Neuronal stem cell (in vitro differentiated cells): ENCODE data around the gene CTNNA3. TPM values are rescaled to one million over a fixed set of nuclear protein-coding genes. Genes with fewer than 3 reads are reported as not detected.

Source experiments
- DNase-seq: peaks from one replicate; pipeline ENCODE4 v3.0.0-alpha.2; 2013; ENCODE audit warnings: low spot score
- H2AFZ ChIP-seq: one replicate; pipeline ENCODE4 v1.6.1; 2013; ENCODE audit warnings: mild to moderate bottlenecking, low read length, inconsistent platforms
- H2AK5ac ChIP-seq: 2 replicates; pipeline ENCODE4 v1.6.1; 2013; ENCODE audit warnings: low read depth, mild to moderate bottlenecking, inconsistent platforms, low read length, moderate library complexity, mixed read lengths
- H2BK120ac ChIP-seq: 2 replicates; pipeline ENCODE4 v1.6.1; 2013; ENCODE audit warnings: low read depth, mild to moderate bottlenecking, inconsistent platforms, low read length, moderate library complexity, mixed read lengths
- H2BK12ac ChIP-seq: one replicate; pipeline ENCODE4 v1.6.1; 2013; ENCODE audit warnings: low read length, inconsistent platforms
- H2BK15ac ChIP-seq: 2 replicates; pipeline ENCODE4 v1.6.1; 2013; ENCODE audit warnings: mild to moderate bottlenecking, low read length, inconsistent platforms, mixed read lengths
- H2BK5ac ChIP-seq: one replicate; pipeline ENCODE4 v1.6.1; 2013; ENCODE audit warnings: inconsistent platforms, mild to moderate bottlenecking, low read length, moderate library complexity
- H3K14ac ChIP-seq: one replicate; pipeline ENCODE4 v1.6.1; 2013; ENCODE audit warnings: low read length, inconsistent platforms
- H3K18ac ChIP-seq: 2 replicates; pipeline ENCODE4 v1.6.1; 2013; ENCODE audit warnings: low read length, inconsistent platforms
- H3K23ac ChIP-seq: 2 replicates; pipeline ENCODE4 v1.6.1; 2013; ENCODE audit warnings: low read depth, mild to moderate bottlenecking, mixed read lengths, low read length, inconsistent platforms; ENCODE audit not compliant: poor library complexity
- H3K27ac ChIP-seq: replicated peaks from 3 replicates; pipeline ENCODE4 v1.5.1; 2013; ENCODE audit warnings: low read length, inconsistent platforms
- H3K27me3 ChIP-seq, 3 experiments: 2 replicates each; pipeline ENCODE4 v1.6.1; 2013; ENCODE audit warnings: low read length in 3 of 3, mild to moderate bottlenecking in 2 of 3, inconsistent platforms in 1 of 3, low read depth in 1 of 3, mixed read lengths in 1 of 3, moderate library complexity in 1 of 3; ENCODE audit not compliant: control insufficient read depth in 3 of 3, insufficient read depth in 3 of 3
- H3K36me3 ChIP-seq, 2 donors: replicated peaks in 1 of 2; 2 replicates each; pipeline ENCODE4 v1.6.1; 2013; ENCODE audit warnings: low read length in 2 of 2; ENCODE audit not compliant: control insufficient read depth in 2 of 2, insufficient read depth in 2 of 2
- H3K4ac ChIP-seq: 2 replicates; pipeline ENCODE4 v1.6.1; 2013; ENCODE audit warnings: inconsistent platforms, mild to moderate bottlenecking, low read length, moderate library complexity
- H3K4me1 ChIP-seq, 2 donors: 1 replicate in 1 of 2; 2 replicates in 1 of 2; pipeline ENCODE4 v1.6.1; 2013; ENCODE audit warnings: low read length in 2 of 2, low read depth in 1 of 2; ENCODE audit not compliant: control insufficient read depth in 2 of 2, insufficient read depth in 1 of 2
- H3K4me2 ChIP-seq: one replicate; pipeline ENCODE4 v1.6.1; 2013; ENCODE audit warnings: mild to moderate bottlenecking, low read length, inconsistent platforms; ENCODE audit not compliant: insufficient read depth, poor library complexity, severe bottlenecking
- H3K4me3 ChIP-seq, 2 donors: 2 replicates each; pipeline ENCODE4 v1.5.1; 2013; ENCODE audit warnings: low read length in 2 of 2, mild to moderate bottlenecking in 2 of 2, inconsistent platforms in 1 of 2, moderate library complexity in 1 of 2
- H3K79me1 ChIP-seq: one replicate; pipeline ENCODE4 v1.6.1; 2013; ENCODE audit warnings: low read depth, mild to moderate bottlenecking, inconsistent platforms, low read length, moderate library complexity
- H3K9ac ChIP-seq: one replicate; pipeline ENCODE4 v1.6.1; 2013; ENCODE audit warnings: mild to moderate bottlenecking, low read depth, low read length, inconsistent platforms; ENCODE audit not compliant: poor library complexity
- H3K9me3 ChIP-seq, 2 donors: replicated peaks in 1 of 2; 2 replicates each; pipeline versions ENCODE3 to v1.6.1; 2013; ENCODE audit warnings: low read length in 2 of 2, mild to moderate bottlenecking in 2 of 2, inconsistent platforms in 1 of 2, low read depth in 1 of 2, mixed read lengths in 1 of 2, moderate library complexity in 1 of 2; ENCODE audit not compliant: control insufficient read depth in 2 of 2, insufficient read depth in 1 of 2
- H4K8ac ChIP-seq: one replicate; pipeline ENCODE4 v1.6.1; 2013; ENCODE audit warnings: low read depth, mild to moderate bottlenecking, inconsistent platforms, low read length, moderate library complexity
- H4K91ac ChIP-seq: one replicate; pipeline ENCODE4 v1.6.1; 2013; ENCODE audit warnings: low read length, low read depth, mild to moderate bottlenecking, inconsistent platforms; ENCODE audit not compliant: poor library complexity
- WGBS, 2 donors: extraction: QIAGEN DNeasy Blood & Tissue Kit; methylation state at CpG; one replicate each; pipeline ENCODE4 v1.1.7; 2013; ENCODE audit warnings: missing lambda C conversion rate in 2 of 2, mixed read lengths in 1 of 2; ENCODE audit not compliant: insufficient read length in 2 of 2, insufficient replicate concordance in 1 of 2; ENCODE audit errors: extremely low coverage in 2 of 2; 5-methylcytosine and 5-hydroxymethylcytosine counted together
- small RNA-seq: library from polyadenylated mRNA; stranded (forward); fragments of <200 nt; extraction: miRNeasy Mini kit (QIAGEN cat#:217004); gene quantifications from one replicate; pipeline ENCODE3, GENCODE V24; 2013; ENCODE audit not compliant: insufficient read depth

CTNNA3 gene

GRCh38 chr10:65891073-65891981 is 1804.7 kb downstream of the CTNNA3 start:
- DNase-seq = no peak
- H3K27ac ChIP-seq = no peak overlapping the region
- H3K4me1 ChIP-seq = no peaks in the 10 kb centered on the region
- no peak overlapping the region for H3K23ac ChIP-seq
- no peak overlapping the region for H3K4me3 ChIP-seq
- H2BK15ac ChIP-seq = no peak overlapping the region
- no peaks in the 10 kb centered on the region for H3K79me1 ChIP-seq
- no peak overlapping the region for H2BK5ac ChIP-seq
- H2AK5ac ChIP-seq = no peak overlapping the region
- H4K91ac ChIP-seq = no peak overlapping the region
- H3K9me3 ChIP-seq = no peaks in the 10 kb centered on the region
- H3K27me3 ChIP-seq = no peaks in the 10 kb centered on the region
- no CpG with 5 or more reads among the region's 3 CpGs for WGBS, 2 donors
- H3K4ac ChIP-seq = no peak overlapping the region
- no peak overlapping the region for H2BK120ac ChIP-seq
- no peak overlapping the region for H3K18ac ChIP-seq
- no peak overlapping the region for H4K8ac ChIP-seq
- no peak overlapping the region for H3K4me2 ChIP-seq
- no peak overlapping the region for H2BK12ac ChIP-seq
- no peak overlapping the region for H3K14ac ChIP-seq
- H3K9ac ChIP-seq = no peak overlapping the region
- H3K36me3 ChIP-seq = no peaks in the 10 kb centered on the region
- H2AFZ ChIP-seq = no peak overlapping the region

- Histone ChIP-seq H3K27me3 (no peaks in the 10 kb centered on the region), H2AFZ (no peak overlapping the region), H4K8ac (no peak overlapping the region), H2BK120ac (no peak overlapping the region), H2BK12ac (no peak overlapping the region), H3K23ac (no peak overlapping the region), H3K18ac (no peak overlapping the region), H3K9ac (no peak overlapping the region), H4K91ac (no peak overlapping the region), H3K4ac (no peak overlapping the region), H2BK5ac (no peak overlapping the region), H2AK5ac (no peak overlapping the region), H3K27ac (no peak overlapping the region), H3K4me2 (no peak overlapping the region), H3K36me3 (no peaks in the 10 kb centered on the region), H3K9me3 (no peaks in the 10 kb centered on the region), H3K79me1 (no peaks in the 10 kb centered on the region), H3K14ac (no peak overlapping the region), H3K4me3 (no peak overlapping the region), H3K4me1 (no peaks in the 10 kb centered on the region), H2BK15ac (no peak overlapping the region)
- no peak for DNase-seq
These were observed 1831.5 kb downstream of the CTNNA3 start for GRCh38 chr10:65864529-65864928.

GRCh38 chr10:65864036-65864435 is 1832.0 kb downstream of the CTNNA3 start:
- Histone ChIP-seq H3K9ac (no peak overlapping the region), H2BK12ac (no peak overlapping the region), H3K9me3 (no peaks in the 10 kb centered on the region), H2BK120ac (no peak overlapping the region), H2BK15ac (no peak overlapping the region), H3K79me1 (no peaks in the 10 kb centered on the region), H3K23ac (no peak overlapping the region), H3K4me1 (no peaks in the 10 kb centered on the region), H2AFZ (no peak overlapping the region), H3K14ac (no peak overlapping the region), H3K27me3 (no peaks in the 10 kb centered on the region), H2AK5ac (no peak overlapping the region), H3K36me3 (no peaks in the 10 kb centered on the region), H3K18ac (no peak overlapping the region), H2BK5ac (no peak overlapping the region), H4K91ac (no peak overlapping the region), H3K4me3 (no peak overlapping the region), H3K4ac (no peak overlapping the region), H3K4me2 (no peak overlapping the region), H3K27ac (no peak overlapping the region), H4K8ac (no peak overlapping the region)
- no peak for DNase-seq

Small RNAs within 50 kb of the gene (small RNA-seq; reads per million reads assigned to genes)
- gene AL607023.1 = not detected
- gene MIR7151 = not detected
